ENCODE data around the gene GALNT14. TPM values are rescaled to one million over a fixed set of nuclear protein-coding genes. Genes with fewer than 3 reads are reported as not detected.

GALNT14 gene
- total and polyA plus RNA-seq, 8 donors = 1.9 to 9.1 (median 2.8) TPM

- Histone ChIP-seq H3K4me3 (no peak overlapping the region), H3K9me3 (no peaks in the 10 kb centered on the region), H3K36me3 (no peaks in the 10 kb centered on the region), H3K4me1 (no peaks in the 10 kb centered on the region), H3K27ac (no peak overlapping the region), H3K27me3 (no peaks in the 10 kb centered on the region)
- intact Hi-C loops (cut with DNase I) = no loop called here
- no peak for ATAC-seq
- no peak for FAIRE-seq
- DNase-seq = no peak
- TF ChIP-seq, protein P1, sequence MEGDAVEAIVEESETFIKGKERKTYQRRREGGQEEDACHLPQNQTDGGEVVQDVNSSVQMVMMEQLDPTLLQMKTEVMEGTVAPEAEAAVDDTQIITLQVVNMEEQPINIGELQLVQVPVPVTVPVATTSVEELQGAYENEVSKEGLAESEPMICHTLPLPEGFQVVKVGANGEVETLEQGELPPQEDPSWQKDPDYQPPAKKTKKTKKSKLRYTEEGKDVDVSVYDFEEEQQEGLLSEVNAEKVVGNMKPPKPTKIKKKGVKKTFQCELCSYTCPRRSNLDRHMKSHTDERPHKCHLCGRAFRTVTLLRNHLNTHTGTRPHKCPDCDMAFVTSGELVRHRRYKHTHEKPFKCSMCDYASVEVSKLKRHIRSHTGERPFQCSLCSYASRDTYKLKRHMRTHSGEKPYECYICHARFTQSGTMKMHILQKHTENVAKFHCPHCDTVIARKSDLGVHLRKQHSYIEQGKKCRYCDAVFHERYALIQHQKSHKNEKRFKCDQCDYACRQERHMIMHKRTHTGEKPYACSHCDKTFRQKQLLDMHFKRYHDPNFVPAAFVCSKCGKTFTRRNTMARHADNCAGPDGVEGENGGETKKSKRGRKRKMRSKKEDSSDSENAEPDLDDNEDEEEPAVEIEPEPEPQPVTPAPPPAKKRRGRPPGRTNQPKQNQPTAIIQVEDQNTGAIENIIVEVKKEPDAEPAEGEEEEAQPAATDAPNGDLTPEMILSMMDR (IDR thresholded peaks at IDR 0.05) = no peak
- 42 to 60% methylated on average over 2 of the region's 2 CpGs for WGBS, 2 donors
Measured at GRCh38 chr2:31097962-31098613, 40.2 kb downstream of the GALNT14 start.

GRCh38 chr2:31090188-31090587 lies 48.1 kb downstream of the GALNT14 start:
- intact Hi-C loops (cut with DNase I) = no loop called here
- no peak for FAIRE-seq

DNA sequence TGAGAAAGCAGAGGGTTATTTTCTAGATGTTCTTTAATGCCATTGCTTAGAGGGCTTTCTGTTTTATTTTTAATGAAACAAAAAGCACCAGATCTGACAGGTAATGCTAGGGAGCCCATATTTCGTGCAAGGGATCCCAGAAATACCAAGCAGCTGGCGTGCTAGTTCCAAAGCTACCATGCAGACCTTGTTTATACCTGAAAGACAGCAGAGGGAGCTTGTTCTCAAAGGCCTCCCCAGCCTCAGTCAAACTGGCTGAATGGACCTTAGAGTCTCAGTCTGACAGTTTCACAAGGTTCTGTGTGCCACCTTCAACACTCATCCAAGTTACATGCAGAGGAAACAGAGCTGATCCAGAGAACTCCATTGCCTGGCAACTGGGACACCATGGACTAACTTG lies 48.6 kb downstream of the GALNT14 start:
- Histone ChIP-seq H3K36me3 (no peaks in the 10 kb centered on the region), H3K27me3 (no peaks in the 10 kb centered on the region), H3K4me1 (no peaks in the 10 kb centered on the region), H3K27ac (no peak overlapping the region), H3K4me3 (no peak overlapping the region), H3K9me3 (no peaks in the 10 kb centered on the region)
- no peak for FAIRE-seq
- 68 to 84% methylated on average over 2 of the region's 2 CpGs for WGBS, 2 donors
- no peak for DNase-seq
- no peak for ATAC-seq
- TF ChIP-seq, protein P1 (IDR thresholded peaks at IDR 0.05) = no peak
- intact Hi-C loops (cut with DNase I) = no loop called here

More at GRCh38 chr2:31090188-31090587, 48.1 kb downstream of the GALNT14 start:
- no peaks in the 10 kb centered on the region for H3K9me3 ChIP-seq
- H3K4me1 ChIP-seq = no peaks in the 10 kb centered on the region
- H3K27ac ChIP-seq = no peak overlapping the region
- DNase-seq (no peak), ATAC-seq (no peak)
- TF ChIP-seq, protein P1 (IDR thresholded peaks at IDR 0.05) = no peak
- no peaks in the 10 kb centered on the region for H3K27me3 ChIP-seq
- no peaks in the 10 kb centered on the region for H3K36me3 ChIP-seq
- 80 to 86% methylated on average over 7 of the region's 7 CpGs for WGBS, 2 donors
- H3K4me3 ChIP-seq = no peak overlapping the region

- Histone ChIP-seq H3K4me1 (no peaks in the 10 kb centered on the region), H3K4me3 (no peak overlapping the region), H3K36me3 (no peaks in the 10 kb centered on the region), H3K27me3 (no peaks in the 10 kb centered on the region), H3K9me3 (no peaks in the 10 kb centered on the region), H3K27ac (no peak overlapping the region)
- TF ChIP-seq, protein P1 (IDR thresholded peaks at IDR 0.05) = no peak
- FAIRE-seq = no peak
- no peak for DNase-seq
- ATAC-seq = no peak
- intact Hi-C loops (cut with DNase I) = no loop called here
- 61 to 69% methylated on average over 6 of the region's 6 CpGs for WGBS, 2 donors
Measured at GRCh38 chr2:31088504-31089195, 49.6 kb downstream of the GALNT14 start.

DNA sequence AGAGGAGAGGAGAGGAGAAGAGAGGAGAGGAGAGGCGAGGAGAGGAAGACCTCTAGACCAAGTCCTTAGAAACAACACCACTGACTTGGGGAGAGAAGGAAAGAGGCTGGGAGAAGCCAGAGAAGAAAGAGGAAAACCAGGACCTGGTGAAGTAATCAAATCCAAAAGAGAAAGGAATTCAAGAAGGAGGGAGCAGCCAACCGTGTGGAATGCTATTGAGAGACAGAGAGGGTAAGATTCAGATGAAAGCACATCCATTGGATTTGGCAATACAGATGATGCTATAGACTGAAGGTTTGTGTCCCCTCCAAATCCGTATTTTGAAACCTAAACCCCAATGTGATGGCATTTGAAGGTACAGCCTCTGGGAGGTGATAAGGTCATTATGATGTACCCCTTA lies 50.7 kb downstream of the GALNT14 start:
- intact Hi-C loops (cut with DNase I) = no loop called here
- DNase-seq (no peak), ATAC-seq (no peak), FAIRE-seq (no peak)
- Histone ChIP-seq H3K27ac (no peak overlapping the region), H3K4me3 (no peak overlapping the region), H3K9me3 (no peaks in the 10 kb centered on the region), H3K36me3 (no peaks in the 10 kb centered on the region), H3K27me3 (no peaks in the 10 kb centered on the region), H3K4me1 (no peaks in the 10 kb centered on the region)
- TF ChIP-seq, protein P1 (IDR thresholded peaks at IDR 0.05) = no peak
- WGBS, 2 donors = 48 to 64% methylated on average over 3 of the region's 3 CpGs
